GM19397 (cell line): ENCODE measurements around the gene B3GNT9.

Source experiments
- ATAC-seq: cut with Tn5 transposase; IDR thresholded peaks from one replicate; pipeline ENCODE4 v1.9.1; 2021; ENCODE audit warnings: mild to moderate bottlenecking, moderate library complexity; ENCODE audit not compliant: unreplicated experiment

The B3GNT9 gene

GRCh38 chr16:67116388-67117311 is 34.1 kb downstream of the B3GNT9 start:
- no peak for ATAC-seq

- no peak for ATAC-seq
These were observed 35.2 kb downstream of the B3GNT9 start for GRCh38 chr16:67115639-67116038.

- ATAC-seq: no peak
These were observed 36.0 kb downstream of the B3GNT9 start for GRCh38 chr16:67114793-67115192.

GRCh38 chr16:67112591-67113399 is 38.0 kb downstream of the B3GNT9 start:
- no peak for ATAC-seq

- no peak for ATAC-seq
These were observed 38.8 kb downstream of the B3GNT9 start for GRCh38 chr16:67111951-67112444.

GRCh38 chr16:67109407-67110135 is 41.2 kb downstream of the B3GNT9 start, which contains the start of gene PHAF1:
Gene PHAF1, plus strand, starts transcription at chr16:67109941. Its CDS starts 235 bp downstream, at chr16:67110176.
- peak; percentile 84 for ATAC-seq

GRCh38 chr16:67108931-67109406 is 41.8 kb downstream of the B3GNT9 start:
- no peak for ATAC-seq

- ATAC-seq: no peak
These were observed 42.3 kb downstream of the B3GNT9 start for GRCh38 chr16:67108489-67108888.

GRCh38 chr16:67105881-67106280 is 44.9 kb downstream of the B3GNT9 start:
- ATAC-seq: no peak

- no peak for ATAC-seq
These were observed 45.6 kb downstream of the B3GNT9 start for GRCh38 chr16:67105246-67105645.

- no peak for ATAC-seq
These were observed 46.0 kb downstream of the B3GNT9 start for GRCh38 chr16:67104845-67105244.

- no peak for ATAC-seq
These were observed 46.7 kb downstream of the B3GNT9 start for GRCh38 chr16:67104061-67104460.

- no peak for ATAC-seq
These were observed 49.3 kb downstream of the B3GNT9 start for GRCh38 chr16:67101311-67102082.

GRCh38 chr16:67100569-67101310 is 50.1 kb downstream of the B3GNT9 start:
- ATAC-seq: no peak

GRCh38 chr16:67098599-67098998 is 52.2 kb downstream of the B3GNT9 start:
- ATAC-seq: no peak
